H1 (cell line): ENCODE results near the gene GPER1. TPM values are rescaled to one million over a fixed set of nuclear protein-coding genes. Genes with fewer than 3 reads are reported as not detected.

Experiments
- CTCF ChIA-PET: fragments of 300-600 bp; sonication (Branson Sonifier 250); formaldehyde crosslinking; loops from one replicate; lab custom pipeline; 2021; ENCODE audit not compliant: partially characterized antibody; lab: Charles Lee
- POLR2A ChIA-PET: fragments of 300-600 bp; sonication (Branson Sonifier 250); formaldehyde crosslinking; loops from one replicate; lab custom pipeline; 2021; ENCODE audit warnings: inconsistent platforms; ENCODE audit not compliant: partially characterized antibody; lab: Charles Lee
- DNase-seq, 2 experiments: peaks; one replicate each; pipeline versions ENCODE4 v3.0.0 to v3.0.0-alpha.2; 2010 to 2022; ENCODE audit warnings: low spot score in 2 of 2, low read depth in 1 of 2, mixed read lengths in 1 of 2
- FAIRE-seq: peaks from 2 replicates; lab custom pipeline; 2011; peaks lifted over from hg19 to GRCh38; lab: Jason Lieb, UNC
- H2AFZ ChIP-seq: 2 replicates; pipeline ENCODE4 v1.8.1; 2012; ENCODE audit warnings: low read length, inconsistent platforms
- H2AK5ac ChIP-seq: 2 replicates; pipeline ENCODE4 v1.6.1; 2013; ENCODE audit warnings: low read depth, low read length
- H2BK120ac ChIP-seq: replicated peaks from 2 replicates; pipeline ENCODE3; 2013; ENCODE audit warnings: low read depth, low read length, inconsistent platforms
- H2BK12ac ChIP-seq: 2 replicates; pipeline ENCODE4 v1.6.1; 2013; ENCODE audit warnings: low read depth, low read length
- H2BK15ac ChIP-seq: 2 replicates; pipeline ENCODE4 v1.6.1; 2013; ENCODE audit warnings: low read length
- H2BK20ac ChIP-seq: 2 replicates; pipeline ENCODE4 v1.6.1; 2013; ENCODE audit warnings: low read length
- H2BK5ac ChIP-seq: 2 replicates; pipeline ENCODE4 v1.6.1; 2013; ENCODE audit warnings: low read depth, low read length
- H3K14ac ChIP-seq: 2 replicates; pipeline ENCODE4 v1.6.1; 2013; ENCODE audit warnings: inconsistent platforms; ENCODE audit not compliant: insufficient read length
- H3K18ac ChIP-seq: 2 replicates; pipeline ENCODE4 v1.6.1; 2013; ENCODE audit warnings: low read length; ENCODE audit errors: extremely low read depth
- H3K23ac ChIP-seq: 2 replicates; pipeline ENCODE4 v1.6.1; 2013; ENCODE audit warnings: inconsistent platforms; ENCODE audit not compliant: insufficient read length
- H3K23me2 ChIP-seq: 2 replicates; pipeline ENCODE4 v1.6.1; 2013; ENCODE audit warnings: low read depth, low read length
- H3K27ac ChIP-seq: 2 replicates; pipeline ENCODE4 v1.6.1; 2011; ENCODE audit warnings: low read depth, low read length, inconsistent platforms
- H3K27me3 ChIP-seq, 4 experiments: replicated peaks in 1 of 4; 1 replicate in 1 of 4; 2 replicates in 3 of 4; pipeline versions ENCODE4 v1.6.1 to v1.8.1; 2011 to 2013; ENCODE audit warnings: low read length in 3 of 4, mild to moderate bottlenecking in 3 of 4, inconsistent platforms in 2 of 4, mixed read lengths in 2 of 4, moderate library complexity in 1 of 4; ENCODE audit not compliant: control insufficient read depth in 3 of 4, insufficient read depth in 3 of 4; ENCODE audit errors: extremely low read depth in 1 of 4
- H3K36me3 ChIP-seq, 4 experiments: 2 replicates each; pipeline versions ENCODE4 v1.6.1 to v1.8.1; 2011 to 2013; ENCODE audit warnings: mild to moderate bottlenecking in 4 of 4, low read length in 3 of 4, moderate library complexity in 2 of 4, control low read depth in 1 of 4, inconsistent platforms in 1 of 4; ENCODE audit not compliant: insufficient read depth in 4 of 4, control insufficient read depth in 2 of 4
- H3K4ac ChIP-seq: replicated peaks from 2 replicates; pipeline ENCODE3; 2013; ENCODE audit warnings: low read length, low read depth, mixed read lengths, inconsistent platforms; ENCODE audit not compliant: insufficient read length
- H3K4me1 ChIP-seq, 4 experiments: replicated peaks in 1 of 4; 1 replicate in 1 of 4; 2 replicates in 3 of 4; pipeline versions ENCODE4 v1.6.1 to v1.8.1; 2011 to 2013; ENCODE audit warnings: low read length in 3 of 4, inconsistent platforms in 2 of 4, mixed read lengths in 1 of 4; ENCODE audit not compliant: insufficient read depth in 4 of 4, control insufficient read depth in 3 of 4
- H3K4me2 ChIP-seq, 2 experiments: 2 replicates each; pipeline versions ENCODE4 v1.6.1 to v1.8.1; 2011 to 2013; ENCODE audit warnings: low read depth in 2 of 2, low read length in 2 of 2, control low read depth in 1 of 2, inconsistent platforms in 1 of 2, mild to moderate bottlenecking in 1 of 2; ENCODE audit not compliant: insufficient read depth in 1 of 2
- H3K4me3 ChIP-seq, 4 experiments: fragments of 200-600, 300-600 bp in 1 of 4; sonication (generic), shearing (Covaris generic), sonication (Bioruptor Twin) in 1 of 4; 2 replicates each; pipeline versions ENCODE4 v1.5.1 to v1.8.1; 2011 to 2016; ENCODE audit warnings: low read length in 4 of 4, low read depth in 3 of 4, control low read depth in 2 of 4, inconsistent platforms in 2 of 4, mild to moderate bottlenecking in 2 of 4, mixed read lengths in 1 of 4, moderate library complexity in 1 of 4; ENCODE audit not compliant: insufficient read depth in 2 of 4; ENCODE audit errors: extremely low read depth in 1 of 4
- H3K56ac ChIP-seq: replicated peaks from 2 replicates; pipeline ENCODE3; 2013; ENCODE audit warnings: low read depth, mild to moderate bottlenecking, mixed read lengths, low read length, inconsistent platforms; ENCODE audit not compliant: insufficient read length
- H3K79me1 ChIP-seq: 2 replicates; pipeline ENCODE4 v1.6.1; 2013; ENCODE audit warnings: low read depth, low read length, control low read depth
- H3K79me2 ChIP-seq, 2 experiments: 2 replicates each; pipeline versions ENCODE4 v1.6.1 to v1.8.1; 2012 to 2013; ENCODE audit warnings: low read length in 2 of 2, mild to moderate bottlenecking in 2 of 2, inconsistent platforms in 1 of 2; ENCODE audit not compliant: insufficient read depth in 2 of 2, control insufficient read depth in 1 of 2
- H3K9ac ChIP-seq, 4 experiments: replicated peaks in 1 of 4; 1 replicate in 1 of 4; 2 replicates in 3 of 4; pipeline versions ENCODE4 v1.6.1 to v1.8.1; 2011 to 2013; ENCODE audit warnings: low read depth in 3 of 4, low read length in 3 of 4, control low read depth in 2 of 4, mild to moderate bottlenecking in 2 of 4, moderate library complexity in 2 of 4, inconsistent platforms in 1 of 4; ENCODE audit errors: extremely low read depth in 1 of 4
- H3K9me3 ChIP-seq, 2 experiments: 2 replicates each; pipeline versions ENCODE4 v1.6.1 to v1.8.1; 2012 to 2013; ENCODE audit warnings: mild to moderate bottlenecking in 2 of 2, moderate library complexity in 2 of 2, control low read depth in 1 of 2, inconsistent platforms in 1 of 2, low read depth in 1 of 2, low read length in 1 of 2, mixed read lengths in 1 of 2; ENCODE audit not compliant: insufficient read depth in 2 of 2
- H4K20me1 ChIP-seq, 2 experiments: replicated peaks in 1 of 2; 2 replicates each; pipeline versions ENCODE3 to v1.8.1; 2011 to 2013; ENCODE audit warnings: inconsistent platforms in 2 of 2, low read length in 2 of 2, mild to moderate bottlenecking in 1 of 2; ENCODE audit not compliant: insufficient read depth in 2 of 2, control insufficient read depth in 1 of 2
- H4K5ac ChIP-seq: 2 replicates; pipeline ENCODE4 v1.6.1; 2013; ENCODE audit warnings: low read length, low read depth, mixed read lengths, inconsistent platforms; ENCODE audit not compliant: insufficient read length
- H4K8ac ChIP-seq: 2 replicates; pipeline ENCODE4 v1.8.0; 2013; ENCODE audit warnings: mild to moderate bottlenecking, moderate library complexity, low read length, inconsistent platforms; ENCODE audit not compliant: insufficient read depth; ENCODE audit errors: extremely low read depth
- H4K91ac ChIP-seq: replicated peaks from 2 replicates; pipeline ENCODE3; 2013; ENCODE audit warnings: low read length, mixed read lengths, inconsistent platforms; ENCODE audit not compliant: insufficient read length
- CBX5 ChIP-seq: fragments of 300-800, 300-1000 bp; sonication (generic); IDR thresholded peaks from 2 replicates; pipeline ENCODE4 v1.7.1; 2016; ENCODE audit warnings: antibody characterized with exemption, low read length, low read depth
- EZH2 ChIP-seq: fragments of 200-600 bp; sonication (generic); IDR thresholded peaks from 2 replicates; pipeline ENCODE4 v1.7.1; 2012; ENCODE audit warnings: low read depth, mild to moderate bottlenecking, moderate library complexity, low read length, inconsistent platforms; ENCODE audit not compliant: severe bottlenecking
- KDM1A ChIP-seq: fragments of 200-600, 300-600 bp; sonication (generic); IDR thresholded peaks from 2 replicates; pipeline ENCODE4 v1.7.1; 2016; ENCODE audit warnings: mild to moderate bottlenecking, low read length, borderline replicate concordance
- KDM5A ChIP-seq: fragments of 200-600 bp; IDR thresholded peaks from 2 replicates; pipeline ENCODE4 v1.7.1; 2012; ENCODE audit warnings: mild to moderate bottlenecking, low read length, inconsistent platforms, mixed read lengths
- TAF7 ChIP-seq: optimal IDR thresholded peaks from 2 replicates; pipeline ENCODE3; 2011; ENCODE audit warnings: low read depth, mild to moderate bottlenecking, inconsistent platforms, low read length, moderate library complexity, borderline replicate concordance
- TEAD4 ChIP-seq: IDR thresholded peaks from 2 replicates; pipeline ENCODE4 v1.6.1; 2012; ENCODE audit warnings: low read depth, low read length, inconsistent platforms, mixed read lengths
- YY1 ChIP-seq: IDR thresholded peaks from 2 replicates; pipeline ENCODE4 v1.6.1; 2011; ENCODE audit warnings: low read depth, mild to moderate bottlenecking, low read length
- WGBS, 2 experiments: shearing (Covaris generic) in 1 of 2; methylation state at CpG; one replicate each; pipeline versions ENCODE4 v1.1.6 to v1.1.7; 2013 to 2015; ENCODE audit warnings: low lambda C conversion rate in 2 of 2, mixed read lengths in 2 of 2, inconsistent platforms in 1 of 2, low coverage in 1 of 2, missing lambda C conversion rate in 1 of 2; ENCODE audit not compliant: insufficient replicate concordance in 2 of 2, insufficient coverage in 1 of 2, insufficient read length in 1 of 2; ENCODE audit errors: extremely low coverage in 1 of 2, missing lambda C conversion rate in 1 of 2; 5-methylcytosine and 5-hydroxymethylcytosine counted together
- polyA plus RNA-seq, 7 experiments: library from polyadenylated mRNA; depleted of rRNA in 3 of 7; stranded (reverse) in 5 of 7; unstranded in 2 of 7; fragments of >200 nt in 5 of 7; fragments of 200-250 nt in 2 of 7; gene quantifications; 1 replicate in 5 of 7; 2 replicates in 1 of 7; 4 replicates in 1 of 7; pipeline versions ENCODE4 v1.2.1 to v1.2.3, GENCODE V29; 2011 to 2013; ENCODE audit warnings: missing spikeins in 2 of 7, mixed read lengths in 2 of 7
- total RNA-seq: library from RNA; stranded (reverse); fragmentation: NEBNext Ultra II Directional; extraction: Animal tissue kit (Norgen Biotek cat#: 25700); gene quantifications from 2 replicates; pipeline ENCODE4 v1.2.1, GENCODE V29; 2021
- TF ChIP-seq, protein P1 (sequence below): IDR thresholded peaks from 2 replicates; pipeline ENCODE4 v1.6.1; 2011; ENCODE audit warnings: low read depth, mild to moderate bottlenecking, low read length; ENCODE audit not compliant: insufficient read depth
- TF ChIP-seq, protein P2 (sequence below): IDR thresholded peaks from 2 replicates; pipeline ENCODE4 v1.6.1; 2012; ENCODE audit warnings: low read length, inconsistent platforms

GPER1 gene
- total and polyA plus RNA-seq, 2 of the 8 experiments (the other 6 are each of a cell fraction or from before 2014, with no cell fraction given) = 0.24 to 0.47 TPM

DNA sequence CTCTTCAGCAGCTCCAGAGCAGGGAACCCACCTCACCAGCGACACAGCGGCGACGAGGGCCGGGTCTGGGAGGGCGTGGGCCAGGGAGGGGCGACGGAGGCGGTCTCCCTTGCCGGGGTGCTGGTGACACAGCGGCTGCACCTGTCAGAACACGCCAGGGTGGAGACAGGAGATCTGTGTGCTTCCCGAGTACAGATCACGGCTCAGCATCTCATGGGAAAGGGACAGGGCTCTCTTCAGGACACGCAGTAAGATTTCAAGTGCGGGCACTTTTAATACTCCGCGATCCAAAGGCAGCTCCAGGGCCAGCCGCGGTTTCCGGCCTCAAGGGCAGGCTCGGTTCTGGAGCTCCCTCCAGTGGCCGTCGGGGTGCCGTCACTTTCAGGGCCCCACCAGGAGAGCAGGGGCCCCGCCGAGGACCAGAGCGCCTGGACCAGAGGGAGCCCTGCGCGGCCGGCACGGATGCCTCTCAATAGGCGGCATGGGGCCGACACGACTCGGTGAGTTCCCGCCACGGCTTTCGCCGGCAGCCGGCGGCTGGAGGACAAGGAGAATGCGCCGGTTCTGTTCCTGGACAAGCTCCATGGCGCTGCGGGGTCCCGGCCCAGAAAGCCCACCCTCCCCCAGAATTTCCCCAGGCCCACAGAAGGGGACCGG is 22.2 kb upstream of the GPER1 start:
- H2BK5ac ChIP-seq = 0 out of 2 replicates have a peak overlapping the region, but pooled peaks have one; percentile 39
- no peak overlapping the region for H4K91ac ChIP-seq
- H3K56ac ChIP-seq = no peak overlapping the region
- H3K27ac ChIP-seq = no peak overlapping the region
- no peak overlapping the region for H3K23ac ChIP-seq
- peaks cover 0 to 13% (median 5%) of the 10 kb centered on the region in 4 experiments; a peak in 6 of 7 replicates for H3K4me1 ChIP-seq
- H3K18ac ChIP-seq = peak overlapping the region; percentile 71
- no peaks in the 10 kb centered on the region for H3K27me3 ChIP-seq
- peaks cover 5% of the 10 kb centered on the region for H3K23me2 ChIP-seq
- H2AK5ac ChIP-seq = no peak overlapping the region
- H4K20me1 ChIP-seq = peaks cover 14 to 18% of the 10 kb centered on the region in 2 experiments
- H4K8ac ChIP-seq = peak overlapping the region; percentile 81
- peaks cover 4 to 5% of the 10 kb centered on the region in 2 experiments; a peak in 3 of 4 replicates for H3K9me3 ChIP-seq
- ChIA-PET CTCF (interaction anchor here (0.6 to 6.4 kb wide), 40 partner anchors 9 to 156 kb away, joined by 3 to 143 read pairs (median 6); partner anchors contain the start of genes COX19, GPER1 and GPR146), POLR2A (interaction anchor here (0.9 to 1.5 kb wide), 7 partner anchors 12 to 127 kb away, joined by 3 to 6 read pairs (median 4); partner anchors contain the start of gene COX19)
- no peak overlapping the region for H3K14ac ChIP-seq
- peaks cover 7% of the 10 kb centered on the region for H3K79me1 ChIP-seq
- no peak for FAIRE-seq
- no peak overlapping the region for H4K5ac ChIP-seq
- peak overlapping the region in 1 of 2 experiments; percentile 40; a peak in 3 of 4 replicates for H3K4me2 ChIP-seq
- H2BK20ac ChIP-seq = no peak overlapping the region
- no peak overlapping the region for H2BK12ac ChIP-seq
- no peak overlapping the region for H2BK15ac ChIP-seq
- H2BK120ac ChIP-seq = no peak overlapping the region
- H3K79me2 ChIP-seq = peaks cover 0 to under 1% of the 10 kb centered on the region in 2 experiments; a peak in 1 of 4 replicates
- no peak overlapping the region for H2AFZ ChIP-seq
- H3K4ac ChIP-seq = no peak overlapping the region
- WGBS, 2 experiments = 38% methylated on average over 46 of the region's 48 CpGs; no CpG with 5 or more reads in 1 of the 2 experiments
- peak; percentile 49 to 96 for DNase-seq
- no peak overlapping the region; a peak in 1 of 7 replicates for H3K9ac ChIP-seq
- peak overlapping the region in 1 of 4 experiments; percentile 24; a peak in 1 of 8 replicates for H3K4me3 ChIP-seq
- no peaks in the 10 kb centered on the region for H3K36me3 ChIP-seq
- no peak for TF ChIP-seq KDM5A
- TF ChIP-seq EZH2 = no peak
- TF ChIP-seq CBX5 = no peak
- no peak for TF ChIP-seq TEAD4
- TF ChIP-seq, protein P1, sequence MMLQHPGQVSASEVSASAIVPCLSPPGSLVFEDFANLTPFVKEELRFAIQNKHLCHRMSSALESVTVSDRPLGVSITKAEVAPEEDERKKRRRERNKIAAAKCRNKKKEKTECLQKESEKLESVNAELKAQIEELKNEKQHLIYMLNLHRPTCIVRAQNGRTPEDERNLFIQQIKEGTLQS = no peak
- TF ChIP-seq KDM1A = no peak
- TF ChIP-seq, protein P2, sequence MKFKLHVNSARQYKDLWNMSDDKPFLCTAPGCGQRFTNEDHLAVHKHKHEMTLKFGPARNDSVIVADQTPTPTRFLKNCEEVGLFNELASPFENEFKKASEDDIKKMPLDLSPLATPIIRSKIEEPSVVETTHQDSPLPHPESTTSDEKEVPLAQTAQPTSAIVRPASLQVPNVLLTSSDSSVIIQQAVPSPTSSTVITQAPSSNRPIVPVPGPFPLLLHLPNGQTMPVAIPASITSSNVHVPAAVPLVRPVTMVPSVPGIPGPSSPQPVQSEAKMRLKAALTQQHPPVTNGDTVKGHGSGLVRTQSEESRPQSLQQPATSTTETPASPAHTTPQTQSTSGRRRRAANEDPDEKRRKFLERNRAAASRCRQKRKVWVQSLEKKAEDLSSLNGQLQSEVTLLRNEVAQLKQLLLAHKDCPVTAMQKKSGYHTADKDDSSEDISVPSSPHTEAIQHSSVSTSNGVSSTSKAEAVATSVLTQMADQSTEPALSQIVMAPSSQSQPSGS = no peak
- peak; percentile 69; the same call in 1 of the 2 replicates for TF ChIP-seq YY1
- TF ChIP-seq TAF7 = peak; percentile 56
